Activated CD4-positive, alpha-beta T cell treated with anti-CD3 and anti-CD28 coated beads for 36 hours (primary cell): Measurements from ENCODE around the gene MME. TPM values are rescaled to one million over a fixed set of nuclear protein-coding genes. Genes with fewer than 3 reads are reported as not detected.

Experiments used
- ATAC-seq: fragments of 200-7000 bp; cut with Tn5 transposase; one replicate; pipeline ENCODE4 v1.10.0; 2021; ENCODE audit warnings: mild to moderate bottlenecking, moderate library complexity
- CTCF ChIA-PET: fragments of 350-600 bp; sonication (Branson Sonifier 250); formaldehyde crosslinking; loops from one replicate; lab custom pipeline; 2021; ENCODE audit warnings: antibody characterized with exemption; lab: Charles Lee
- POLR2A ChIA-PET: fragments of 350-600 bp; sonication (Branson Sonifier 250); formaldehyde crosslinking; loops from one replicate; lab custom pipeline; 2021; ENCODE audit warnings: antibody characterized with exemption, inconsistent platforms; lab: Charles Lee
- DNase-seq: peaks from one replicate; pipeline ENCODE4 v3.0.0-alpha.2; 2020
- H3K27ac Mint-ChIP-seq: one replicate; pipeline ENCODE4 v1.8.0; 2021; ENCODE audit warnings: mixed read lengths
- H3K27me3 Mint-ChIP-seq: one replicate; pipeline ENCODE4 v1.8.0; 2021; ENCODE audit warnings: mixed read lengths
- H3K36me3 Mint-ChIP-seq: one replicate; pipeline ENCODE4 v1.8.0; 2021; ENCODE audit warnings: low read depth, mixed read lengths
- H3K4me1 Mint-ChIP-seq: one replicate; pipeline ENCODE4 v1.8.0; 2021; ENCODE audit warnings: mixed read lengths
- H3K4me3 Mint-ChIP-seq: one replicate; pipeline ENCODE4 v1.8.0; 2021; ENCODE audit warnings: mild to moderate bottlenecking, moderate library complexity, mixed read lengths
- H3K9me3 Mint-ChIP-seq: one replicate; pipeline ENCODE4 v1.8.0; 2021; ENCODE audit warnings: low read depth, mixed read lengths
- intact Hi-C, 2 experiments: fragments of 100-400 bp; cut with DNase I in 1 of 2; cut with micrococcal nuclease in 1 of 2; formaldehyde crosslinking; loops; one replicate each; pipeline versions ENCODE4 v1.14.2 to v1.15.1; 2022 to 2024; cut with DNase I, micrococcal nuclease
- total RNA-seq, 2 experiments: library from RNA; stranded (reverse); gene quantifications; one replicate each; pipeline ENCODE4 v1.2.3, GENCODE V29; 2021

The MME gene
- under 1 TPM in 1 of 2 experiments, not detected in 1; 0.23 TPM for total RNA-seq

DNA sequence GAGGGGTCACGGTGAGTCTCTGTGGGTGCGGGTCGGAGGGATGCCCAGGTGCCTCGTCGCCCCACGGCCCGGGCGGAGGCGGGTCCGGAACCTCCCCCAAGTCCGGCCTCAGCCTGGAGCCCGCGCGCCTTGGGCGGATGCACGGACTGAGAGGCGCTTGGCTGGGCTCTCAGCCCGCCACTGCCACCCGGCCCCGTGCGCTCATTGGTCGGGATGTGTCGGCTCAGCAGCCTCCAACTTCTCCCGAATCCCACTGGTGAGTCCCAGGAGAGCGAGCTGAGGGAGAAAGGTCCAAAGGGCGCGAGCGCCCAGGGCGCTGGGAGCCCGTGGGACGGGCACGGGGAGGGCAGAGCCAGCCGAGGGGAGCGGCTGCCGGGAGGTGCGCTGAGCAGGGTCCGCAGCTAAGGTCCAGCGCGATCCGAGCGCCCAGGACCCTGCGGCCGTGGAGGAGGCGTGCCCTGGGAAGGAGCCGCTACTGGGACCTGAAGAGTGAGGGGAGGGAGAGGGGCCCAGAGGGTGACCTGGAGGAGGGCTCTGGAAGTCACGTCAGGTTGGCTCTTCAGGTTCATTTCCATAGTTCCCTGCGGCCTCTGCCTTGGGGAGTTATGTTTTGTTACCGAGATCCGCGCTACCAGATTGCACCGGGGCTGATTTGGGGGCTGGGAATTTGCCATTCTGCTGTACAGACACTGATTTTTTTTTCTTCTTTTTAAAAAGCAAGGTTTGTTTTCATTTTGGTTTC lies at the start of gene MME:
Gene MME, plus strand, starts transcription at position 574 of the 742 bp plus-strand sequence. CDS start 3,849 bp downstream, outside the sequence.
- Mint-ChIP-seq H3K4me3 (peak within 1 kb of the TSS; percentile 19), H3K36me3 (no peaks in the 10 kb centered on the region), H3K4me1 (peaks cover 13% of the 10 kb centered on the region), H3K27ac (no peak within 1 kb of the TSS), H3K9me3 (no peaks in the 10 kb centered on the region), H3K27me3 (peaks cover 30% of the 10 kb centered on the region)
- CTCF ChIA-PET = no interaction called here
- intact Hi-C loops = no loop called here
- peak; percentile 12 for DNase-seq
- POLR2A ChIA-PET = no interaction called here
- ATAC-seq = peak; percentile 26

DNA sequence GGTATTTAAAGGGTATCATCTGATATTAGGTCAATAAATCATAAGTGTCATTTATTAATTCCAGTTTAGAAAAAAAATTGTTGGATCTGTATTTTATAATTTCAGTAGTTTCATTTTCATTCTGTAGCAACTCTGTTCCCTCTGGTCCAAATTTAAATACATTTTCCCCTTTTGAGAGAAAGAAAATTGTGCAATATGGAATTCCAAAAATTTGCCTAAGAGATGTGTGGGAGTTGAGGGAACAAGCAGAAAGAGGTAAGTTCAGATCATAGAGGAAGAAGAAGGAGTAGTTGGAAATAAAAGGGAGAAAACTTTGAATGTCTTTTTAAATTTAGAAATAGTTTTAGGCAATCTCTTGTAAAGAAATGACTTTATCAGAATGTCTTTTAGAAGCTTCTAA lies 48.9 kb upstream of the MME start:
- intact Hi-C loops = no loop called here
- Mint-ChIP-seq H3K9me3 (peaks cover 3% of the 10 kb centered on the region), H3K4me3 (no peak overlapping the region), H3K36me3 (no peaks in the 10 kb centered on the region), H3K27ac (no peak overlapping the region), H3K4me1 (no peaks in the 10 kb centered on the region), H3K27me3 (no peaks in the 10 kb centered on the region)
- ATAC-seq (no peak), DNase-seq (no peak)
- ChIA-PET CTCF (interaction anchor here (0.9 kb wide), 1 partner anchor 10 kb away, joined by 3 read pairs; no protein-coding TSS in a partner anchor), POLR2A (no interaction called here)

- Mint-ChIP-seq H3K4me3 (no peak overlapping the region), H3K9me3 (peaks cover 3% of the 10 kb centered on the region), H3K36me3 (no peaks in the 10 kb centered on the region), H3K4me1 (no peaks in the 10 kb centered on the region), H3K27ac (no peak overlapping the region), H3K27me3 (no peaks in the 10 kb centered on the region)
- ChIA-PET POLR2A (no interaction called here), CTCF (no interaction called here)
- intact Hi-C loops = loop anchor here in 1 of 2 experiments (1.0 kb wide), 1 partner anchor 51 kb away; no protein-coding TSS in a partner anchor
- DNase-seq = no peak
- ATAC-seq = no peak
Observed at GRCh38 chr3:155032918-155033317, 47.2 kb upstream of the MME start.

GRCh38 chr3:155034786-155035185 lies 45.3 kb upstream of the MME start:
- ATAC-seq (no peak), DNase-seq (no peak)
- H3K36me3 Mint-ChIP-seq = no peaks in the 10 kb centered on the region
- POLR2A ChIA-PET = no interaction called here
- H3K4me1 Mint-ChIP-seq = no peaks in the 10 kb centered on the region
- CTCF ChIA-PET = no interaction called here
- H3K27me3 Mint-ChIP-seq = no peaks in the 10 kb centered on the region
- H3K27ac Mint-ChIP-seq = no peak overlapping the region
- no peak overlapping the region for H3K4me3 Mint-ChIP-seq
- peaks cover 3% of the 10 kb centered on the region for H3K9me3 Mint-ChIP-seq
- intact Hi-C loops = no loop called here

GRCh38 chr3:155035553-155035952 lies 44.6 kb upstream of the MME start:
- Mint-ChIP-seq H3K27me3 (no peaks in the 10 kb centered on the region), H3K4me3 (no peak overlapping the region), H3K4me1 (no peaks in the 10 kb centered on the region), H3K36me3 (no peaks in the 10 kb centered on the region), H3K27ac (no peak overlapping the region), H3K9me3 (peaks cover 2% of the 10 kb centered on the region)
- ATAC-seq = no peak
- DNase-seq = no peak
- CTCF ChIA-PET = no interaction called here
- POLR2A ChIA-PET = no interaction called here
- intact Hi-C loops = no loop called here

GRCh38 chr3:155037508-155038202 lies 42.5 kb upstream of the MME start:
- H3K27me3 Mint-ChIP-seq = no peaks in the 10 kb centered on the region
- CTCF ChIA-PET = no interaction called here
- ATAC-seq (no peak), DNase-seq (no peak)
- H3K36me3 Mint-ChIP-seq = no peaks in the 10 kb centered on the region
- H3K9me3 Mint-ChIP-seq = no peaks in the 10 kb centered on the region
- H3K4me3 Mint-ChIP-seq = no peak overlapping the region
- no peak overlapping the region for H3K27ac Mint-ChIP-seq
- POLR2A ChIA-PET = no interaction called here
- intact Hi-C loops = no loop called here
- H3K4me1 Mint-ChIP-seq = no peaks in the 10 kb centered on the region

DNA sequence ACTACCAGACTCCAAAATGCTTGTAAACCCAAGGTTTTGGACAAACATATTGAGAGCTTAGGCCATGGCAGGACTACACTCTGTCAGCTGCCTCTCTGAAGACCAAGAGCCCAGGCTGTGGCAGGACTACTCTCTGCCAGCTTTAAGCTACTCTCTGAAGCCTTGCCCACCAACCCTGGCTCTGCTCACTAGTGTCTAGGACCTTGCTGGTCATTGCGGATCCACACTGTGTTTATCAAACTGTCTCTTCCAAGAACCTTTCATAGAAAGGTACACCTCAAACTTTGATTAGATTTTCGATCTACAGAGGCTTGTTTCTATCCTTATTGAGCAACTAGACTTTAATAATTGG lies 41.9 kb upstream of the MME start:
- Mint-ChIP-seq H3K27ac (no peak overlapping the region), H3K36me3 (no peaks in the 10 kb centered on the region), H3K9me3 (no peaks in the 10 kb centered on the region), H3K4me3 (no peak overlapping the region), H3K4me1 (no peaks in the 10 kb centered on the region), H3K27me3 (no peaks in the 10 kb centered on the region)
- ChIA-PET POLR2A (no interaction called here), CTCF (no interaction called here)
- ATAC-seq (no peak), DNase-seq (no peak)
- intact Hi-C loops = no loop called here

DNA sequence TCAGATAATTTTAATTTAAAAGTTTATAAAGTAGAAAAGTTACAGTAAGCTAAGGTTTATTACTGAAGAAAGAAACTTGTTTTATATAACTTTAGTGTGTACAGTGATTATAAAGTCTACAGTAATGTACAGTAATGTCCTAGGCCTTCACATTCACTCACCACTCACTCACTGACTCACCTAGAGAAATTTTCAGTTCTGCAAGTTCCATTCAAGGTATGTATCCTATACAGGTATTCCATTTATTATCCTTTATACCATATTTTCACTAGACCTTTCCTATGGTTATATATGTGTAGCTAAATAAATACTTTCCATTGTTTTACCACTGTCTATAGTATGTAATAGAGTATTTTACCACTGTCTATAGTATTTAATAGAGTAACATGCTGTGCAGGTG lies 33.2 kb upstream of the MME start:
- no peak overlapping the region for H3K27ac Mint-ChIP-seq
- POLR2A ChIA-PET = no interaction called here
- ATAC-seq (no peak), DNase-seq (no peak)
- intact Hi-C loops = no loop called here
- H3K27me3 Mint-ChIP-seq = no peaks in the 10 kb centered on the region
- no peaks in the 10 kb centered on the region for H3K4me1 Mint-ChIP-seq
- no peaks in the 10 kb centered on the region for H3K36me3 Mint-ChIP-seq
- H3K9me3 Mint-ChIP-seq = peaks cover 4% of the 10 kb centered on the region
- CTCF ChIA-PET = no interaction called here
- no peak overlapping the region for H3K4me3 Mint-ChIP-seq

- no peaks in the 10 kb centered on the region for H3K27me3 Mint-ChIP-seq
- H3K9me3 Mint-ChIP-seq = peaks cover 5% of the 10 kb centered on the region
- H3K27ac Mint-ChIP-seq = no peak overlapping the region
- ATAC-seq (no peak), DNase-seq (no peak)
- CTCF ChIA-PET = no interaction called here
- POLR2A ChIA-PET = no interaction called here
- H3K4me3 Mint-ChIP-seq = no peak overlapping the region
- intact Hi-C loops = no loop called here
- H3K36me3 Mint-ChIP-seq = no peaks in the 10 kb centered on the region
- no peaks in the 10 kb centered on the region for H3K4me1 Mint-ChIP-seq
Observed at GRCh38 chr3:155047672-155048071, 32.4 kb upstream of the MME start.

GRCh38 chr3:155049959-155050358 lies 30.2 kb upstream of the MME start:
- no peaks in the 10 kb centered on the region for H3K36me3 Mint-ChIP-seq
- intact Hi-C loops = no loop called here
- peaks cover 13% of the 10 kb centered on the region for H3K9me3 Mint-ChIP-seq
- ChIA-PET CTCF (interaction anchor here (0.6 kb wide), 1 partner anchor 560 kb away, joined by 3 read pairs; no protein-coding TSS in a partner anchor), POLR2A (no interaction called here)
- H3K4me1 Mint-ChIP-seq = no peaks in the 10 kb centered on the region
- no peak overlapping the region for H3K4me3 Mint-ChIP-seq
- no peak for ATAC-seq
- DNase-seq = no peak
- no peaks in the 10 kb centered on the region for H3K27me3 Mint-ChIP-seq
- H3K27ac Mint-ChIP-seq = no peak overlapping the region

DNA sequence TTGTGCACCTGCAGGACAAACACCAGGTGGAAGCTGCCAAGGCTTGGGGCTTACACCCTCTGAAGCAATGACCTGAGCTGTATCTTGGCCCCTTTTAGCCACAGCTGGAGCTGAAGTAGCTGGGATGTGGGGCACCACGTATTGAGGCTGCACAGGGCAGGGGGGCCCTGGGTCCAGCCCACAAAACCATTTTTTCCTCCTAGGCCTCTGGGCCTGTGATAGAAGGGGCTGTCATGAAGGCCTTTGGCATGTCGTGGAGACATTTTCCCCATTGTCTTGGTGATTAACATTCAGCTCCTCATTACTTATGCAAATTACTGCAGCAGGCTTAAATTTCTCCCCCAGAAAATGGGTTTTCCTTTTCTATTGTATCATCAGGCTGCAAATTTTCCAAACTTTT lies 27.6 kb upstream of the MME start:
- intact Hi-C loops = no loop called here
- Mint-ChIP-seq H3K4me1 (no peaks in the 10 kb centered on the region), H3K36me3 (no peaks in the 10 kb centered on the region), H3K4me3 (no peak overlapping the region), H3K27me3 (no peaks in the 10 kb centered on the region), H3K27ac (no peak overlapping the region), H3K9me3 (peaks cover 13% of the 10 kb centered on the region)
- no peak for ATAC-seq
- ChIA-PET CTCF (no interaction called here), POLR2A (no interaction called here)
- no peak for DNase-seq

DNA sequence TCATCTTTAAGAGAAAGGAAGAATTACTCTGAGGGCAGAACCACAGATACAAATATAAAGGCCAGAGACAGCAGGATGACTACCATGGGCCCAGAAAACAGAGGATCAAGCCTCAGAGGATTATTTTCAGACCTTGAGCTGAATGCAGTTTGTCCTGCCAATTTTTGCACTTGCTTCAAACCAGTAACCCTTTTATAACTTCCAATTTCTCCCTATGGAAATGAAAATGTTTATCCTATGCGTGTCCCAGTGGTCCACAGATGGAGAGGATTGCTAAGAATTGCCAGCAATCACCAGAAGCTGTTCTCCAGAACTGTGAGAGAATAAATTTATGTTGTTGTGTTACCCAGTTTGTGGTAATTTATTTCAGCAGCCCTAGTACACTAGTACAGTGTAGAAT lies 26.4 kb upstream of the MME start:
- ATAC-seq (no peak), DNase-seq (no peak)
- no peaks in the 10 kb centered on the region for H3K36me3 Mint-ChIP-seq
- POLR2A ChIA-PET = no interaction called here
- no peaks in the 10 kb centered on the region for H3K4me1 Mint-ChIP-seq
- no peak overlapping the region for H3K4me3 Mint-ChIP-seq
- H3K27ac Mint-ChIP-seq = no peak overlapping the region
- CTCF ChIA-PET = no interaction called here
- peaks cover 13% of the 10 kb centered on the region for H3K9me3 Mint-ChIP-seq
- intact Hi-C loops = no loop called here
- no peaks in the 10 kb centered on the region for H3K27me3 Mint-ChIP-seq
